ENCODE measurements around the gene WDFY4. TPM values are rescaled to one million over a fixed set of nuclear protein-coding genes. Genes with fewer than 3 reads are reported as not detected.

WDFY4 gene
- total RNA-seq, 1 experiment from 2014 or later = not detected

GRCh38 chr10:48879451-48879850, 194.8 kb downstream of the WDFY4 start:
- no peak for DNase-seq (ENCODE audit: low spot score)

- DNase-seq (ENCODE audit: low spot score) = no peak
Measured at GRCh38 chr10:48880016-48880705, 195.5 kb downstream of the WDFY4 start.

- DNase-seq (ENCODE audit: low spot score) = no peak
Measured at GRCh38 chr10:48881937-48882336, 197.3 kb downstream of the WDFY4 start.

- no peak for DNase-seq (ENCODE audit: low spot score)
Measured at GRCh38 chr10:48882881-48883280, 198.2 kb downstream of the WDFY4 start.

GRCh38 chr10:48883701-48884100, 199.0 kb downstream of the WDFY4 start:
- no peak for DNase-seq (ENCODE audit: low spot score)

GRCh38 chr10:48884179-48885045, 199.7 kb downstream of the WDFY4 start:
- DNase-seq (ENCODE audit: low spot score) = no peak

GRCh38 chr10:48885376-48885775, 200.7 kb downstream of the WDFY4 start:
- peak; percentile 5 for DNase-seq (ENCODE audit: low spot score)

- no peak for DNase-seq (ENCODE audit: low spot score)
Measured at GRCh38 chr10:48887982-48888381, 203.3 kb downstream of the WDFY4 start.

- DNase-seq (ENCODE audit: low spot score) = no peak
Measured at GRCh38 chr10:48890888-48891850, 206.5 kb downstream of the WDFY4 start.

GRCh38 chr10:48894911-48895802, 210.5 kb downstream of the WDFY4 start:
- no peak for DNase-seq (ENCODE audit: low spot score)

- DNase-seq (ENCODE audit: low spot score) = no peak
Measured at GRCh38 chr10:48895803-48896195, 211.1 kb downstream of the WDFY4 start.

- no peak for DNase-seq (ENCODE audit: low spot score)
Measured at GRCh38 chr10:48896756-48897440, 212.2 kb downstream of the WDFY4 start.

GRCh38 chr10:48897441-48897790, 212.7 kb downstream of the WDFY4 start:
- no peak for DNase-seq (ENCODE audit: low spot score)

GRCh38 chr10:48898426-48898825, 213.8 kb downstream of the WDFY4 start:
- no peak for DNase-seq (ENCODE audit: low spot score)

- no peak for DNase-seq (ENCODE audit: low spot score)
Measured at GRCh38 chr10:48899781-48900180, 215.1 kb downstream of the WDFY4 start.

- DNase-seq (ENCODE audit: low spot score) = no peak
Measured at GRCh38 chr10:48900371-48900801, 215.7 kb downstream of the WDFY4 start.

GRCh38 chr10:48901319-48901718, 216.6 kb downstream of the WDFY4 start:
- DNase-seq (ENCODE audit: low spot score) = no peak

GRCh38 chr10:48902096-48902495, 217.4 kb downstream of the WDFY4 start:
- no peak for DNase-seq (ENCODE audit: low spot score)

GRCh38 chr10:48903151-48903550, 218.5 kb downstream of the WDFY4 start:
- no peak for DNase-seq (ENCODE audit: low spot score)

GRCh38 chr10:48904861-48905260, 220.2 kb downstream of the WDFY4 start:
- no peak for DNase-seq (ENCODE audit: low spot score)

Measured in A172 (cell line).